Uterus (tissue), 2 donors: Measurements from ENCODE around the gene CALML6.

Experiments used
- POLR2A ChIP-seq, 2 donors: fragments of 450-650 bp; IDR thresholded peaks; one replicate each; pipeline ENCODE4 v1.6.1; 2016; ENCODE audit warnings: antibody characterized with exemption in 2 of 2, mild to moderate bottlenecking in 1 of 2, moderate library complexity in 1 of 2
- TF ChIP-seq, protein P1 (sequence below), 4 experiments: fragments of 200-600 bp in 2 of 4; fragments of 450-650 bp in 2 of 4; sonication (generic) in 2 of 4; IDR thresholded peaks; one replicate each; pipeline ENCODE4 v1.5.1; 2016 to 2019; ENCODE audit warnings: antibody characterized with exemption in 4 of 4, mild to moderate bottlenecking in 2 of 4, moderate library complexity in 1 of 4

DNA sequence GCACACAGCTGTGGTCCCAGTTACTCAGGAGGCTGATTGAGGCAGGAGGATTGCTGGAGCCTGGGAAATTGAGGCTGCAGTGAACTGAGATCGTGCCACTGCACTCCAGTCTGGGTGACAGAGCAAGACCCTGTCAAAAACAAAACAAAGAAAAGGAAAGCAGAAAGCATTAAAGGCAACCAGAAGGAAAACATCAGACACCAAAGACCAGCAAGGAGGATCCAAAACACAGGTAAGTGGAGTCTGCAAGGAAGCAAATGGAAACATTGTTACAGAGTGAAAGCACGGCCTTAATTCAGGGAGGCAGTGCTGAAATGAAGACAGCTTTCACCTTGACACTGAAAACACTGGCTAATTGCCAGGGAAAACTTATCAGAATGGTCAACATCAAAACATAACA is 47.7 kb downstream of the CALML6 start:
- TF ChIP-seq, protein P1, sequence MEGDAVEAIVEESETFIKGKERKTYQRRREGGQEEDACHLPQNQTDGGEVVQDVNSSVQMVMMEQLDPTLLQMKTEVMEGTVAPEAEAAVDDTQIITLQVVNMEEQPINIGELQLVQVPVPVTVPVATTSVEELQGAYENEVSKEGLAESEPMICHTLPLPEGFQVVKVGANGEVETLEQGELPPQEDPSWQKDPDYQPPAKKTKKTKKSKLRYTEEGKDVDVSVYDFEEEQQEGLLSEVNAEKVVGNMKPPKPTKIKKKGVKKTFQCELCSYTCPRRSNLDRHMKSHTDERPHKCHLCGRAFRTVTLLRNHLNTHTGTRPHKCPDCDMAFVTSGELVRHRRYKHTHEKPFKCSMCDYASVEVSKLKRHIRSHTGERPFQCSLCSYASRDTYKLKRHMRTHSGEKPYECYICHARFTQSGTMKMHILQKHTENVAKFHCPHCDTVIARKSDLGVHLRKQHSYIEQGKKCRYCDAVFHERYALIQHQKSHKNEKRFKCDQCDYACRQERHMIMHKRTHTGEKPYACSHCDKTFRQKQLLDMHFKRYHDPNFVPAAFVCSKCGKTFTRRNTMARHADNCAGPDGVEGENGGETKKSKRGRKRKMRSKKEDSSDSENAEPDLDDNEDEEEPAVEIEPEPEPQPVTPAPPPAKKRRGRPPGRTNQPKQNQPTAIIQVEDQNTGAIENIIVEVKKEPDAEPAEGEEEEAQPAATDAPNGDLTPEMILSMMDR (IDR thresholded peaks at IDR 0.05), result no peak
- TF ChIP-seq POLR2A (IDR thresholded peaks at IDR 0.05), result no peak
